HG03354 (cell line): ENCODE results near the gene NCKAP5.
"Not testable (repeated sequence)": the region's sequence is repeated elsewhere in the genome, so short reads cannot be mapped to it uniquely, and the experiment has no call there.

ENCODE experiments used
- ATAC-seq: cut with Tn5 transposase; IDR thresholded peaks from one replicate; pipeline ENCODE4 v1.9.1; 2021; ENCODE audit warnings: mild to moderate bottlenecking; ENCODE audit not compliant: unreplicated experiment, poor library complexity, severe bottlenecking

The NCKAP5 gene

GRCh38 chr2:132830321-132830827 is 737.9 kb downstream of the NCKAP5 start:
- ATAC-seq: no peak

- ATAC-seq: no peak
Observed at GRCh38 chr2:132825601-132826000, 742.7 kb downstream of the NCKAP5 start.

- ATAC-seq: peak; percentile 58
Observed at GRCh38 chr2:132824716-132825115, 743.5 kb downstream of the NCKAP5 start.

- no peak for ATAC-seq
Observed at GRCh38 chr2:132816234-132816633, 752.0 kb downstream of the NCKAP5 start.

GRCh38 chr2:132815516-132815915 is 752.7 kb downstream of the NCKAP5 start:
- ATAC-seq: no peak

- ATAC-seq: no peak
Observed at GRCh38 chr2:132814651-132815050, 753.6 kb downstream of the NCKAP5 start.

GRCh38 chr2:132813422-132813821 is 754.8 kb downstream of the NCKAP5 start:
- no peak for ATAC-seq

- no peak for ATAC-seq
Observed at GRCh38 chr2:132811148-132811915, 756.9 kb downstream of the NCKAP5 start.

- not testable (repeated sequence) for ATAC-seq
Observed at GRCh38 chr2:132809962-132810361, 758.3 kb downstream of the NCKAP5 start.

- no peak for ATAC-seq
Observed at GRCh38 chr2:132804051-132804450, 764.2 kb downstream of the NCKAP5 start.

- ATAC-seq: no peak
Observed at GRCh38 chr2:132798341-132798740, 769.9 kb downstream of the NCKAP5 start.

GRCh38 chr2:132797556-132797955 is 770.7 kb downstream of the NCKAP5 start:
- ATAC-seq: no peak

- ATAC-seq: no peak
Observed at GRCh38 chr2:132797071-132797470, 771.2 kb downstream of the NCKAP5 start.

- no peak for ATAC-seq
Observed at GRCh38 chr2:132795220-132795619, 773.0 kb downstream of the NCKAP5 start.

GRCh38 chr2:132793532-132793931 is 774.7 kb downstream of the NCKAP5 start:
- no peak for ATAC-seq

- no peak for ATAC-seq
Observed at GRCh38 chr2:132790207-132790785, 778.0 kb downstream of the NCKAP5 start.

- no peak for ATAC-seq
Observed at GRCh38 chr2:132789066-132789465, 779.2 kb downstream of the NCKAP5 start.

- no peak for ATAC-seq
Observed at GRCh38 chr2:132788310-132788838, 779.9 kb downstream of the NCKAP5 start.

GRCh38 chr2:132783883-132784282 is 784.4 kb downstream of the NCKAP5 start:
- ATAC-seq: no peak

GRCh38 chr2:132782176-132782783 is 786.0 kb downstream of the NCKAP5 start:
- ATAC-seq: no peak

GRCh38 chr2:132780651-132781050 is 787.6 kb downstream of the NCKAP5 start:
- no peak for ATAC-seq
